ENCODE results near the gene ACTG2. TPM values are rescaled to one million over a fixed set of nuclear protein-coding genes. Genes with fewer than 3 reads are reported as not detected.

The ACTG2 gene
- total and polyA plus RNA-seq, 10 of the 15 experiments (the other 5 are each of a cell fraction or from before 2014, with no cell fraction given): 0.06 to 0.97 (median 0.12) TPM; not detected in 7

DNA sequence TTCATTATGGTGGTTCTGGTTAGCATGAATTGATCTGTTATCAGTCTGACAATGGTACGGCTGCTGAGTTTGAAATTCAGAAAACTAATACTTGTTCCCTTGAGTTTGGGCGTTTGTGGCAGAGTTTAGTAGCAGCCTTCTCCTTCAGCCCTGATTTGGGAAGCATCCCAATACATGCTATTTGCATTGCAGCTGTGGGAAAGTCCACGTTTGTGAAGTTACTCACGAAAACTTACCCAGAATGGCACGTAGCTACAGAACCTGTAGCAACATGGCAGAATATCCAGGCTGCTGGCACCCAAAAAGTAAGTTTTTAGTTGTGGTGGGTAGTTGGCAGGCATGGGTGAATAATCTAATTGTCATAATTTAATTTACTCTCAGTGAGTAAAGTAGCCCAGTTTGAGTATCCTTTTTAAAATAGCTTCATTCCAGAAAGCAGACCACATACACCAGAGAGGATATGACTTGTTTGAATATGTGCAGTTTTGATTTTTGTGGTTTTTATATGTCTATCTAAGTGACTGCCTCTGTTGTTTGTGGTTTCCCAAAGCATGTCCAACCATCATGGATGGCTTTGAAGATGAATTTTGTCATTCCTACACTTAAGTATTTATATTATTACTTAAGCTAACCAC is 46.0 kb downstream of the ACTG2 start (continued):
- no peak for TF ChIP-seq KDM1A (IDR thresholded peaks at IDR 0.05; ENCODE audit: borderline replicate concordance)
- TF ChIP-seq NBN (IDR thresholded peaks at IDR 0.05): no peak
- 0 out of 2 replicates have a peak, but pooled peaks have one; percentile 30 for TF ChIP-seq TCF7 (IDR thresholded peaks at IDR 0.05; ENCODE audit: borderline replicate concordance)
- no peak for TF ChIP-seq SMAD1 (IDR thresholded peaks at IDR 0.05; ENCODE audit: low read depth, partially characterized antibody)
- TF ChIP-seq ZNF622 (IDR thresholded peaks at IDR 0.05): no peak

DNA sequence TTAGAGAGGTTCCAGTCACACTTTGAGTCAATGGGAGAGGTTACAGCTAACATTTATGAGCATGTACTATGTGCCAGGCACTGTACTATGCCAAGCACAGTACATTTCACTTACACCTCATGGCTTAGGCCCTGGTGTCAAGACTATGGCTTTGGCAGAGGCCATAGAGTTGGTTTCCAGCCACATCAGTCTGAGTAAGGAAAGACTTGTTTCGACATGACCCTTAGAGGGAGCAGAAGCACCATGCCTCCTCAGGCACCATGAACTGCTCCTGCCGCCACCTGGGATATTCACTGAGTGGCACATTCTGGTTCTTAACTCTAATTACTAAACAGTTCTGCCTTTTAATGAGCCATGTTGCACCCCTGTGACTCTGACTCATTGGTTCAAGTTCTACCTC is 46.6 kb downstream of the ACTG2 start:
- ChIA-PET RAD21 (ENCODE audit: unreplicated experiment) (interaction anchor here (1.0 to 2.3 kb wide), 2 partner anchors 12 to 49 kb away, joined by 3 to 6 read pairs; no protein-coding TSS in a partner anchor), CTCF (interaction anchor here (1.0 to 2.6 kb wide), 5 partner anchors 28 to 115 kb away, joined by 3 to 10 read pairs (median 3); no protein-coding TSS in a partner anchor), SMC1A (ENCODE audit: uncharacterized antibody, unreplicated experiment) (interaction anchor here (0.6 to 3.2 kb wide), 9 partner anchors 10 to 885 kb away, joined by 3 to 13 read pairs (median 3); no protein-coding TSS in a partner anchor), POLR2A (interaction anchor here (0.5 to 2.1 kb wide), 5 partner anchors 9 to 39 kb away, joined by 3 to 5 read pairs (median 3); no protein-coding TSS in a partner anchor)
- H3K27ac ChIP-seq (ENCODE audit: control insufficient read depth, insufficient read depth): no peak overlapping the region
- H2AFZ ChIP-seq (ENCODE audit: control insufficient read depth, low read depth, low read length): no peak overlapping the region
- WGBS (ENCODE audit: insufficient coverage, insufficient replicate concordance, low lambda C conversion rate, missing lambda C conversion rate): 100% methylated on average over 2 of the region's 2 CpGs
- no peak overlapping the region for H3K9ac ChIP-seq (ENCODE audit: control insufficient read depth, insufficient read depth, low read length)
- no TSS peak for BruUV-seq (replicated peaks)
- H3K4me3 ChIP-seq: no peak overlapping the region
- H3K9me3 ChIP-seq (replicated peaks; ENCODE audit: control insufficient read depth, insufficient read depth, low read length): no peaks in the 10 kb centered on the region
- peaks cover 8% of the 10 kb centered on the region; the same call in 1 of the 2 replicates for H3K4me1 ChIP-seq (ENCODE audit: control insufficient read depth, insufficient read depth, low read length)
- ATAC-seq (peak; percentile 53), DNase-seq (ENCODE audit: low read depth, low spot score) (no peak), FAIRE-seq (no peak)
- H4K20me1 ChIP-seq (ENCODE audit: control insufficient read depth, insufficient read depth): no peaks in the 10 kb centered on the region
- intact Hi-C loops (cut with micrococcal nuclease; ENCODE audit: unreplicated experiment): no loop called here
- no peaks in the 10 kb centered on the region for H3K27me3 ChIP-seq (replicated peaks in 1 of 2; ENCODE audit: control insufficient read depth in 2 of 2, insufficient read depth in 2 of 2, low read length in 1 of 2)
- in situ Hi-C loops (cut with MboI): no loop called here
- peaks cover 0 to 14% of the 10 kb centered on the region in 2 experiments; a peak in 3 of 4 replicates for H3K36me3 ChIP-seq (ENCODE audit: control insufficient read depth in 2 of 2, insufficient read depth in 2 of 2, low read length in 1 of 2)
- H3K4me2 ChIP-seq (ENCODE audit: control insufficient read depth, insufficient read depth): peak overlapping the region; percentile 2; the same call in 1 of the 2 replicates
- H3K79me2 ChIP-seq (ENCODE audit: control insufficient read depth, insufficient read depth, low read length): peaks cover 70% of the 10 kb centered on the region
- TF ChIP-seq FOXK2 (IDR thresholded peaks at IDR 0.05) (no peak), RAD21 (IDR thresholded peaks at IDR 0.05; ENCODE audit: insufficient read depth, low read depth, low read length) (peak; percentile 24; the same call in 1 of the 2 replicates), SIX5 (IDR thresholded peaks at IDR 0.05; ENCODE audit: low read depth, low read length, severe bottlenecking) (no peak), BHLHE40 (IDR thresholded peaks at IDR 0.05; ENCODE audit: borderline replicate concordance in 1 of 2, low read depth in 2 of 2, low read length in 1 of 2) (no peak), MTA3 (IDR thresholded peaks at IDR 0.05; ENCODE audit: borderline replicate concordance, low read length) (no peak), HCFC1 (IDR thresholded peaks at IDR 0.05; ENCODE audit: low read length) (no peak)
- TF ChIP-seq, protein P1, sequence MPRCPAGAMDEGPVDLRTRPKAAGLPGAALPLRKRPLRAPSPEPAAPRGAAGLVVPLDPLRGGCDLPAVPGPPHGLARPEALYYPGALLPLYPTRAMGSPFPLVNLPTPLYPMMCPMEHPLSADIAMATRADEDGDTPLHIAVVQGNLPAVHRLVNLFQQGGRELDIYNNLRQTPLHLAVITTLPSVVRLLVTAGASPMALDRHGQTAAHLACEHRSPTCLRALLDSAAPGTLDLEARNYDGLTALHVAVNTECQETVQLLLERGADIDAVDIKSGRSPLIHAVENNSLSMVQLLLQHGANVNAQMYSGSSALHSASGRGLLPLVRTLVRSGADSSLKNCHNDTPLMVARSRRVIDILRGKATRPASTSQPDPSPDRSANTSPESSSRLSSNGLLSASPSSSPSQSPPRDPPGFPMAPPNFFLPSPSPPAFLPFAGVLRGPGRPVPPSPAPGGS (IDR thresholded peaks at IDR 0.05; ENCODE audit: borderline replicate concordance, insufficient read depth, low read depth, low read length, poor library complexity, severe bottlenecking): no peak
- TF ChIP-seq, protein P2, sequence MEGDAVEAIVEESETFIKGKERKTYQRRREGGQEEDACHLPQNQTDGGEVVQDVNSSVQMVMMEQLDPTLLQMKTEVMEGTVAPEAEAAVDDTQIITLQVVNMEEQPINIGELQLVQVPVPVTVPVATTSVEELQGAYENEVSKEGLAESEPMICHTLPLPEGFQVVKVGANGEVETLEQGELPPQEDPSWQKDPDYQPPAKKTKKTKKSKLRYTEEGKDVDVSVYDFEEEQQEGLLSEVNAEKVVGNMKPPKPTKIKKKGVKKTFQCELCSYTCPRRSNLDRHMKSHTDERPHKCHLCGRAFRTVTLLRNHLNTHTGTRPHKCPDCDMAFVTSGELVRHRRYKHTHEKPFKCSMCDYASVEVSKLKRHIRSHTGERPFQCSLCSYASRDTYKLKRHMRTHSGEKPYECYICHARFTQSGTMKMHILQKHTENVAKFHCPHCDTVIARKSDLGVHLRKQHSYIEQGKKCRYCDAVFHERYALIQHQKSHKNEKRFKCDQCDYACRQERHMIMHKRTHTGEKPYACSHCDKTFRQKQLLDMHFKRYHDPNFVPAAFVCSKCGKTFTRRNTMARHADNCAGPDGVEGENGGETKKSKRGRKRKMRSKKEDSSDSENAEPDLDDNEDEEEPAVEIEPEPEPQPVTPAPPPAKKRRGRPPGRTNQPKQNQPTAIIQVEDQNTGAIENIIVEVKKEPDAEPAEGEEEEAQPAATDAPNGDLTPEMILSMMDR (IDR thresholded peaks at IDR 0.05 in 2 of 3, conservative IDR thresholded peaks at IDR 0.05 in 1 of 3; ENCODE audit: control insufficient read depth in 2 of 3, extremely low read depth in 1 of 3, insufficient read depth in 1 of 3, low read depth in 3 of 3, low read length in 3 of 3): 0 out of 6 replicates have a peak, but pooled peaks of 1 of the 3 experiments have one; percentile 14
- TF ChIP-seq, protein P3, sequence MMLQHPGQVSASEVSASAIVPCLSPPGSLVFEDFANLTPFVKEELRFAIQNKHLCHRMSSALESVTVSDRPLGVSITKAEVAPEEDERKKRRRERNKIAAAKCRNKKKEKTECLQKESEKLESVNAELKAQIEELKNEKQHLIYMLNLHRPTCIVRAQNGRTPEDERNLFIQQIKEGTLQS (IDR thresholded peaks at IDR 0.05; ENCODE audit: borderline replicate concordance, extremely low read depth, low read depth, low read length): no peak
- TF ChIP-seq, protein P4, sequence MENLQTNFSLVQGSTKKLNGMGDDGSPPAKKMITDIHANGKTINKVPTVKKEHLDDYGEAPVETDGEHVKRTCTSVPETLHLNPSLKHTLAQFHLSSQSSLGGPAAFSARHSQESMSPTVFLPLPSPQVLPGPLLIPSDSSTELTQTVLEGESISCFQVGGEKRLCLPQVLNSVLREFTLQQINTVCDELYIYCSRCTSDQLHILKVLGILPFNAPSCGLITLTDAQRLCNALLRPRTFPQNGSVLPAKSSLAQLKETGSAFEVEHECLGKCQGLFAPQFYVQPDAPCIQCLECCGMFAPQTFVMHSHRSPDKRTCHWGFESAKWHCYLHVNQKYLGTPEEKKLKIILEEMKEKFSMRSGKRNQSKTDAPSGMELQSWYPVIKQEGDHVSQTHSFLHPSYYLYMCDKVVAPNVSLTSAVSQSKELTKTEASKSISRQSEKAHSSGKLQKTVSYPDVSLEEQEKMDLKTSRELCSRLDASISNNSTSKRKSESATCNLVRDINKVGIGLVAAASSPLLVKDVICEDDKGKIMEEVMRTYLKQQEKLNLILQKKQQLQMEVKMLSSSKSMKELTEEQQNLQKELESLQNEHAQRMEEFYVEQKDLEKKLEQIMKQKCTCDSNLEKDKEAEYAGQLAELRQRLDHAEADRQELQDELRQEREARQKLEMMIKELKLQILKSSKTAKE (IDR thresholded peaks at IDR 0.05; ENCODE audit: low read depth, poor library complexity, severe bottlenecking): no peak
